ENCODE measurements around the gene CAND1. TPM values are rescaled to one million over a fixed set of nuclear protein-coding genes. Genes with fewer than 3 reads are reported as not detected.

The CAND1 gene
- total RNA-seq, 1 experiment from 2014 or later, result 230 TPM

DNA sequence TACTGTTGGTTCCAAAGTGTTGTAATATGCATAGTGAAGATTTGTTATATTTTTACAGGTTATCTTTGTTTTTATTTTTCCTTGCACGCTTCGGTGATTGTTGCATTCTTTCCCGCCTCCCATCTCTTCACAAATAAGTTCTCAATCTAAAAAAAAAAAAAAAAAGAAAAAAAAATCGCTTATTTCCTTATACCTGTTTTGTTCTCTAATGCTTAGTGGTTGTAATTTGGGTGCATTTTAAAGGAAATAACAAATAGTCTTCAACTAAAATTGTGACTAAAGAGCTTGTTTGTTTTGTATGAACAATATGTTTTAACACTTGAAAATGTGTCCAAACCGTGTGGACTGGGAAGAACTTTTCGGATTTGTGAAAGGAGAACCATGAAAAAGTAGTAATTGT lies 1.5 kb downstream of the CAND1 start:
- peaks cover 0 to 13% (median 9%) of the 10 kb centered on the region in 3 experiments; a peak in 6 of 7 replicates for H3K36me3 Mint-ChIP-seq (ENCODE audit: insufficient read depth in 1 of 3, low read depth in 3 of 3)
- DNase-seq, result no peak
- Histone ChIP-seq H3K79me2 (ENCODE audit: insufficient read depth, low read length) (peaks cover 33% of the 10 kb centered on the region), H2AK5ac (ENCODE audit: insufficient read length, low read length) (no peak overlapping the region), H3K23me2 (ENCODE audit: insufficient read length, low read depth, low read length, poor library complexity, severe bottlenecking) (peaks cover 8% of the 10 kb centered on the region), H3K9ac (ENCODE audit: extremely low read depth, insufficient read length, low read length) (peak overlapping the region; percentile 86), H3K4ac (ENCODE audit: low read depth, low read length) (no peak overlapping the region), H2BK12ac (ENCODE audit: insufficient read length, low read depth, low read length) (no peak overlapping the region), H3K79me1 (ENCODE audit: insufficient read depth, low read depth, low read length, poor library complexity, severe bottlenecking) (no peaks in the 10 kb centered on the region), H3K18ac (ENCODE audit: insufficient read length, low read depth, low read length) (no peak overlapping the region), H3T11ph (ENCODE audit: low read length) (no peak overlapping the region), H4K20me1 (ENCODE audit: control insufficient read depth, insufficient read depth, insufficient read length) (no peaks in the 10 kb centered on the region), H2BK120ac (ENCODE audit: low read depth, low read length, poor library complexity, severe bottlenecking) (no peak overlapping the region), H2BK15ac (ENCODE audit: low read depth, low read length) (no peak overlapping the region), H3K14ac (ENCODE audit: insufficient read depth, low read length) (no peak overlapping the region), H3K27ac (ENCODE audit: insufficient read length, low read depth, low read length) (no peak overlapping the region), H3K56ac (ENCODE audit: insufficient read length, low read depth, low read length) (no peak overlapping the region), H4K5ac (ENCODE audit: insufficient read length, low read depth, low read length) (no peak overlapping the region), H2AFZ (ENCODE audit: low read length) (no peak overlapping the region), H2BK5ac (ENCODE audit: insufficient read length, low read length) (no peak overlapping the region), H3K27me3 (ENCODE audit: insufficient read depth, low read length) (no peaks in the 10 kb centered on the region), H2BK20ac (ENCODE audit: low read depth, low read length, poor library complexity, severe bottlenecking) (no peak overlapping the region), H4K8ac (replicated peaks; ENCODE audit: insufficient read length, low read depth, low read length) (no peak overlapping the region), H3K9me3 (ENCODE audit: control insufficient read depth, low read depth, low read length) (no peaks in the 10 kb centered on the region), H3K23ac (ENCODE audit: insufficient read length, low read depth, low read length) (no peak overlapping the region), H4K91ac (ENCODE audit: insufficient read length, low read depth, low read length) (no peak overlapping the region), H3K4me2 (ENCODE audit: insufficient read depth, insufficient read length, low read length) (peak overlapping the region; percentile 96), H3K4me1 (ENCODE audit: insufficient read depth, low read length) (no peaks in the 10 kb centered on the region; the same call in 1 of the 2 replicates)
- H3K9me3 Mint-ChIP-seq, result peaks cover 0 to 4% of the 10 kb centered on the region in 2 experiments; a peak in 1 of 5 replicates
- H3K4me3 Mint-ChIP-seq, result peak overlapping the region; percentile 90 to 91
- H3K27me3 Mint-ChIP-seq (ENCODE audit: low read depth), result no peaks in the 10 kb centered on the region
- TF ChIP-seq, protein P1, sequence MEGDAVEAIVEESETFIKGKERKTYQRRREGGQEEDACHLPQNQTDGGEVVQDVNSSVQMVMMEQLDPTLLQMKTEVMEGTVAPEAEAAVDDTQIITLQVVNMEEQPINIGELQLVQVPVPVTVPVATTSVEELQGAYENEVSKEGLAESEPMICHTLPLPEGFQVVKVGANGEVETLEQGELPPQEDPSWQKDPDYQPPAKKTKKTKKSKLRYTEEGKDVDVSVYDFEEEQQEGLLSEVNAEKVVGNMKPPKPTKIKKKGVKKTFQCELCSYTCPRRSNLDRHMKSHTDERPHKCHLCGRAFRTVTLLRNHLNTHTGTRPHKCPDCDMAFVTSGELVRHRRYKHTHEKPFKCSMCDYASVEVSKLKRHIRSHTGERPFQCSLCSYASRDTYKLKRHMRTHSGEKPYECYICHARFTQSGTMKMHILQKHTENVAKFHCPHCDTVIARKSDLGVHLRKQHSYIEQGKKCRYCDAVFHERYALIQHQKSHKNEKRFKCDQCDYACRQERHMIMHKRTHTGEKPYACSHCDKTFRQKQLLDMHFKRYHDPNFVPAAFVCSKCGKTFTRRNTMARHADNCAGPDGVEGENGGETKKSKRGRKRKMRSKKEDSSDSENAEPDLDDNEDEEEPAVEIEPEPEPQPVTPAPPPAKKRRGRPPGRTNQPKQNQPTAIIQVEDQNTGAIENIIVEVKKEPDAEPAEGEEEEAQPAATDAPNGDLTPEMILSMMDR (conservative IDR thresholded peaks at IDR 0.05), result no peak
- H3K4me1 Mint-ChIP-seq, result peaks cover 26 to 37% of the 10 kb centered on the region in 2 experiments
- no CpG with 5 or more reads among the region's 6 CpGs for WGBS (ENCODE audit: extremely low coverage, insufficient read length, low lambda C conversion rate)
- peak overlapping the region; percentile 88 to 92 (median 91); a peak in 5 of 7 replicates for H3K27ac Mint-ChIP-seq

Measured in H9 (cell line).